Panc1 (cell line): Measurements from ENCODE around the gene EFTUD2. TPM values are rescaled to one million over a fixed set of nuclear protein-coding genes. Genes with fewer than 3 reads are reported as not detected.

Experiments
- ATAC-seq: fragments of 200-7000 bp; cut with Tn5 transposase; 2 replicates; pipeline ENCODE4 v1.9.1; 2020; ENCODE audit warnings: mild to moderate bottlenecking, moderate library complexity
- BruUV-seq: library from RNA; stranded (reverse); fragments of 400-500 nt; replicated peaks from 2 replicates; lab custom pipeline; 2021; lab: Mats Ljungman, UMichigan
- CTCF ChIA-PET: fragments of 300-600 bp; sonication (Branson Sonifier 250); formaldehyde crosslinking; loops from one replicate; lab custom pipeline; 2022; ENCODE audit warnings: antibody characterized with exemption; lab: Charles Lee
- POLR2A ChIA-PET: fragments of 300-600 bp; sonication (Branson Sonifier 250); formaldehyde crosslinking; loops from one replicate; lab custom pipeline; 2022; ENCODE audit warnings: antibody characterized with exemption; lab: Charles Lee
- DNase-seq: peaks from one replicate; pipeline ENCODE4 v3.0.0-alpha.2; 2010; ENCODE audit warnings: low read depth, low spot score
- H3K27ac ChIP-seq: 2 replicates; pipeline ENCODE4 v1.5.1; 2011; ENCODE audit warnings: mild to moderate bottlenecking, low read length, inconsistent platforms
- H3K27me3 ChIP-seq: fragments of 200-500 bp; sonication (Bioruptor generic); 2 replicates; pipeline ENCODE4 v1.6.0; 2014; ENCODE audit warnings: low read length, inconsistent platforms; ENCODE audit not compliant: control insufficient read depth, insufficient read depth
- H3K36me3 ChIP-seq: fragments of 200-500 bp; sonication (Bioruptor generic); 2 replicates; pipeline ENCODE4 v1.5.1; 2014; ENCODE audit warnings: inconsistent platforms, mild to moderate bottlenecking, low read length, moderate library complexity; ENCODE audit not compliant: control insufficient read depth, insufficient read depth
- H3K4me1 ChIP-seq: 2 replicates; pipeline ENCODE4 v1.5.1; 2011; ENCODE audit warnings: inconsistent platforms, mild to moderate bottlenecking, low read length, moderate library complexity; ENCODE audit not compliant: control insufficient read depth, insufficient read depth
- H3K4me3 ChIP-seq, 2 experiments: 2 replicates each; pipeline ENCODE4 v1.5.1; 2011 to 2012; ENCODE audit warnings: low read depth in 2 of 2, low read length in 2 of 2, mild to moderate bottlenecking in 2 of 2, inconsistent platforms in 1 of 2, moderate library complexity in 1 of 2
- H3K9me3 ChIP-seq: fragments of 200-500 bp; sonication (Bioruptor generic); 2 replicates; pipeline ENCODE4 v1.5.1; 2014; ENCODE audit warnings: low read depth, mild to moderate bottlenecking, inconsistent platforms, low read length, moderate library complexity; ENCODE audit not compliant: control insufficient read depth, insufficient read depth
- POLR2AphosphoS5 ChIP-seq: IDR thresholded peaks from 2 replicates; pipeline ENCODE4 v1.6.1; 2012; ENCODE audit warnings: mild to moderate bottlenecking, low read depth, low read length, moderate library complexity
- SIN3A ChIP-seq: IDR thresholded peaks from 2 replicates; pipeline ENCODE4 v1.6.1; 2012; ENCODE audit warnings: low read depth, mild to moderate bottlenecking, low read length, moderate library complexity, borderline replicate concordance; ENCODE audit not compliant: insufficient read depth
- TCF7L2 ChIP-seq: IDR thresholded peaks from 2 replicates; pipeline ENCODE4 v1.6.1; 2011; ENCODE audit warnings: mild to moderate bottlenecking, low read depth, low read length, inconsistent platforms
- in situ Hi-C: cut with HindIII; loops from 2 replicates; pipeline ENCODE4 v1.10.0; 2016; ENCODE audit warnings: low sequenced_read_pairs, low pct_unique_long_range_greater_than_20kb
- intact Hi-C: fragments of 100-400 bp; cut with micrococcal nuclease; formaldehyde crosslinking; loops from one replicate; pipeline ENCODE4 v1.10.0; 2022; ENCODE audit not compliant: unreplicated experiment
- total RNA-seq: library from RNA; stranded (reverse); gene quantifications from one replicate; pipeline ENCODE4 v1.2.1, GENCODE V29; 2021; ENCODE audit not compliant: unreplicated experiment
- TF ChIP-seq, protein P1 (sequence below), 2 experiments: IDR thresholded peaks; 2 replicates each; pipeline ENCODE4 v1.6.1; 2011 to 2012; ENCODE audit warnings: low read depth in 2 of 2, control low read depth in 1 of 2, low read length in 1 of 2, mild to moderate bottlenecking in 1 of 2, moderate library complexity in 1 of 2; ENCODE audit not compliant: insufficient read depth in 1 of 2
- TF ChIP-seq, protein P2 (sequence below): fragments of 450-650 bp; IDR thresholded peaks from 2 replicates; pipeline ENCODE4 v1.5.1; 2017; ENCODE audit warnings: mild to moderate bottlenecking

EFTUD2 gene
- total RNA-seq, 1 experiment from 2014 or later: 98.0 TPM

DNA sequence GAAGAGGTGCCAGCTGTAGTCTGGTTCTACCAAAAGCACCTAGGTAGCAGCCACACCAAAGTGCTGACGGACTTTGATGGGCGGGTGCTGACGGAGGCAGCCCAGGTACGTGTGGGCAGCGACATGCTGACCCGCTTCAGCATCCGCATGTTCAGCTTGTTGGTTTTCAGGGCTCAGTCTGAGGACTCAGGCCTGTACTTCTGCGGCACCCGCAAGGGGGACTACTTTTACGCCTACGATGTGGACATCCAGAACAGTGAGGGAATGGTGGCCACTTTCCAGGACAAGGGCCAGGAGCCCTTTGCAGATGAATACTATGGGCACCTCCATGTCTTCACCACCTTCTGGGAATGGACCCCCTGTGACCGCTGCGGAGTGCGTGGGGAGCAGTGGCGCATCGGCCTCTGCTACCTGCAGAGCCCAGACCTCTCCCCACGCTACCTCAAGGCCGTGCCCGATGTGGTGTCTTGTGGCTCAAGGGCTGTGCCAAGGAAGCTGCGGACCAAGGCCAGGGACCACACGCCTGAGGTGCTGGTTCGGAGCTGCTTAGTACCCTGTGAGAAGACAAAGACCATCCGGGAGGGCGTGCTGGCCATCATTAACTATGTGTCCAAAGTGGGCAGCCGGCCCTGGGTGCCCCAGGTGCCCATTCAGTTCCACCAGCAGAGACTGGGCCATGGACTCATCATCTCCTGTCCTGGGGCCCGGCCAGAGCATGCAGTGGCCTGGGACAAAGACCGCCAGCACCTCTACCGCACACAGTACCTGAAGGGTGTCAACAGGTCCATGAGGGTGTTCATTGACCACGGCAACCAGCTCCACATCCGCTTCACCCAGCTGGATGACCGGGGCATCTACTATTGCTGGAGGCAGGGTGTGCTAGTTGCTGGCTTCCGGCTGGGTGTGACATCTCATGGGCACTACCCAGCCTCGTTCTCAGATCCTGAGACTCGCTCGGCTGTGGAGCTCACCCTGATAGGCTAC lies 5.0 kb upstream of the EFTUD2 start:
- Histone ChIP-seq H3K27ac (no peak overlapping the region), H3K9me3 (no peaks in the 10 kb centered on the region), H3K4me3 (no peak overlapping the region), H3K4me1 (peaks cover 14% of the 10 kb centered on the region), H3K27me3 (no peaks in the 10 kb centered on the region), H3K36me3 (no peaks in the 10 kb centered on the region)
- in situ Hi-C loops (no loop called here), intact Hi-C loops (no loop called here)
- no peak for DNase-seq
- TF ChIP-seq, protein P1, sequence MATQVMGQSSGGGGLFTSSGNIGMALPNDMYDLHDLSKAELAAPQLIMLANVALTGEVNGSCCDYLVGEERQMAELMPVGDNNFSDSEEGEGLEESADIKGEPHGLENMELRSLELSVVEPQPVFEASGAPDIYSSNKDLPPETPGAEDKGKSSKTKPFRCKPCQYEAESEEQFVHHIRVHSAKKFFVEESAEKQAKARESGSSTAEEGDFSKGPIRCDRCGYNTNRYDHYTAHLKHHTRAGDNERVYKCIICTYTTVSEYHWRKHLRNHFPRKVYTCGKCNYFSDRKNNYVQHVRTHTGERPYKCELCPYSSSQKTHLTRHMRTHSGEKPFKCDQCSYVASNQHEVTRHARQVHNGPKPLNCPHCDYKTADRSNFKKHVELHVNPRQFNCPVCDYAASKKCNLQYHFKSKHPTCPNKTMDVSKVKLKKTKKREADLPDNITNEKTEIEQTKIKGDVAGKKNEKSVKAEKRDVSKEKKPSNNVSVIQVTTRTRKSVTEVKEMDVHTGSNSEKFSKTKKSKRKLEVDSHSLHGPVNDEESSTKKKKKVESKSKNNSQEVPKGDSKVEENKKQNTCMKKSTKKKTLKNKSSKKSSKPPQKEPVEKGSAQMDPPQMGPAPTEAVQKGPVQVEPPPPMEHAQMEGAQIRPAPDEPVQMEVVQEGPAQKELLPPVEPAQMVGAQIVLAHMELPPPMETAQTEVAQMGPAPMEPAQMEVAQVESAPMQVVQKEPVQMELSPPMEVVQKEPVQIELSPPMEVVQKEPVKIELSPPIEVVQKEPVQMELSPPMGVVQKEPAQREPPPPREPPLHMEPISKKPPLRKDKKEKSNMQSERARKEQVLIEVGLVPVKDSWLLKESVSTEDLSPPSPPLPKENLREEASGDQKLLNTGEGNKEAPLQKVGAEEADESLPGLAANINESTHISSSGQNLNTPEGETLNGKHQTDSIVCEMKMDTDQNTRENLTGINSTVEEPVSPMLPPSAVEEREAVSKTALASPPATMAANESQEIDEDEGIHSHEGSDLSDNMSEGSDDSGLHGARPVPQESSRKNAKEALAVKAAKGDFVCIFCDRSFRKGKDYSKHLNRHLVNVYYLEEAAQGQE (IDR thresholded peaks at IDR 0.05; ENCODE audit: insufficient read depth in 1 of 2, low read depth in 2 of 2, low read length in 1 of 2): no peak
- TF ChIP-seq POLR2AphosphoS5 (no peak), TCF7L2 (no peak), SIN3A (no peak)
- TF ChIP-seq, protein P2, sequence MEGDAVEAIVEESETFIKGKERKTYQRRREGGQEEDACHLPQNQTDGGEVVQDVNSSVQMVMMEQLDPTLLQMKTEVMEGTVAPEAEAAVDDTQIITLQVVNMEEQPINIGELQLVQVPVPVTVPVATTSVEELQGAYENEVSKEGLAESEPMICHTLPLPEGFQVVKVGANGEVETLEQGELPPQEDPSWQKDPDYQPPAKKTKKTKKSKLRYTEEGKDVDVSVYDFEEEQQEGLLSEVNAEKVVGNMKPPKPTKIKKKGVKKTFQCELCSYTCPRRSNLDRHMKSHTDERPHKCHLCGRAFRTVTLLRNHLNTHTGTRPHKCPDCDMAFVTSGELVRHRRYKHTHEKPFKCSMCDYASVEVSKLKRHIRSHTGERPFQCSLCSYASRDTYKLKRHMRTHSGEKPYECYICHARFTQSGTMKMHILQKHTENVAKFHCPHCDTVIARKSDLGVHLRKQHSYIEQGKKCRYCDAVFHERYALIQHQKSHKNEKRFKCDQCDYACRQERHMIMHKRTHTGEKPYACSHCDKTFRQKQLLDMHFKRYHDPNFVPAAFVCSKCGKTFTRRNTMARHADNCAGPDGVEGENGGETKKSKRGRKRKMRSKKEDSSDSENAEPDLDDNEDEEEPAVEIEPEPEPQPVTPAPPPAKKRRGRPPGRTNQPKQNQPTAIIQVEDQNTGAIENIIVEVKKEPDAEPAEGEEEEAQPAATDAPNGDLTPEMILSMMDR: no peak
- ATAC-seq: no peak
- ChIA-PET POLR2A (no interaction called here), CTCF (interaction anchor here (0.6 kb wide), 1 partner anchor 64 kb away, joined by 7 read pairs; the partner anchor contains the start of gene C1QL1)
- no TSS peak for BruUV-seq

DNA sequence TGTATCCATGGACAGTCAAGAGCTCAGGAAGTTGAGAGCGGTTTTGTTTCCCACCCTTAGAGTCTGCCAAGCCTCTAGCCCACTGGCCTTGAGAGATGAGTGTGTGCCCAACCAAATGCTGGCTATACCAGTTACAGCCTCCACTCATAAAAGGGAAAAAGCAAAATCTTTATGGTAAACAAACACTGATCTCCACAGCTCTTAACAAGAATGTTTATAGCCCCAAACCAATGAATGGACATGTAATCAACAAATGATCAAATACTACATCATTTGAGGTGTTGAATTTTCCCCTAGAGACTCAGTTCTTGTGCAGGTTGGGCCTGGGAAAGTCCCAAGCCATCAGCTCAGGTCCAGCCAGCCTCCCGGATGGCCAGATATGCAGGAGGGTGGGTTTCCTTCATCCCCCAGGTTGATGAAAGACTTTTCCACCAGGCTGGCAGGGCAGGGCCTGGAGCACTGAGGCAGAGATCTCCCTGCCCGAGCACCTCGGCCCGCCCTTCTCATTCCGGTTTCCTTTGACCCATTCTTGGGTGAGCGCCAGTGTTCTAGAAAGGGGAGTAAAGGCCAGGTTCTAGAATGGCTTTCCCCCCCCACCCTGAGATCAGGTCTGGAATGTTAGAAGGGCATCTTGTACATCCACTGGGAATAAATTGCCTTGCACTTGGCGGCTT lies 3.9 kb upstream of the EFTUD2 start:
- BruUV-seq: no TSS peak
- Histone ChIP-seq H3K4me3 (no peak overlapping the region), H3K27ac (no peak overlapping the region), H3K27me3 (no peaks in the 10 kb centered on the region), H3K9me3 (no peaks in the 10 kb centered on the region), H3K4me1 (peaks cover 14% of the 10 kb centered on the region), H3K36me3 (peaks cover 4% of the 10 kb centered on the region; the same call in 1 of the 2 replicates)
- POLR2A ChIA-PET: no interaction called here
- in situ Hi-C loops: no loop called here
- DNase-seq (no peak), ATAC-seq (no peak)
- CTCF ChIA-PET: interaction anchor here (1.0 kb wide), 1 partner anchor 119 kb away, joined by 3 read pairs; no protein-coding TSS in a partner anchor
- TF ChIP-seq, protein P1 (IDR thresholded peaks at IDR 0.05; ENCODE audit: insufficient read depth in 1 of 2, low read depth in 2 of 2, low read length in 1 of 2): no peak
- TF ChIP-seq, protein P2: no peak
- TF ChIP-seq SIN3A: no peak
- no peak for TF ChIP-seq POLR2AphosphoS5
- TF ChIP-seq TCF7L2: no peak
- intact Hi-C loops: no loop called here
